Measurements from ENCODE around the gene GPR153.

The GPR153 gene

DNA sequence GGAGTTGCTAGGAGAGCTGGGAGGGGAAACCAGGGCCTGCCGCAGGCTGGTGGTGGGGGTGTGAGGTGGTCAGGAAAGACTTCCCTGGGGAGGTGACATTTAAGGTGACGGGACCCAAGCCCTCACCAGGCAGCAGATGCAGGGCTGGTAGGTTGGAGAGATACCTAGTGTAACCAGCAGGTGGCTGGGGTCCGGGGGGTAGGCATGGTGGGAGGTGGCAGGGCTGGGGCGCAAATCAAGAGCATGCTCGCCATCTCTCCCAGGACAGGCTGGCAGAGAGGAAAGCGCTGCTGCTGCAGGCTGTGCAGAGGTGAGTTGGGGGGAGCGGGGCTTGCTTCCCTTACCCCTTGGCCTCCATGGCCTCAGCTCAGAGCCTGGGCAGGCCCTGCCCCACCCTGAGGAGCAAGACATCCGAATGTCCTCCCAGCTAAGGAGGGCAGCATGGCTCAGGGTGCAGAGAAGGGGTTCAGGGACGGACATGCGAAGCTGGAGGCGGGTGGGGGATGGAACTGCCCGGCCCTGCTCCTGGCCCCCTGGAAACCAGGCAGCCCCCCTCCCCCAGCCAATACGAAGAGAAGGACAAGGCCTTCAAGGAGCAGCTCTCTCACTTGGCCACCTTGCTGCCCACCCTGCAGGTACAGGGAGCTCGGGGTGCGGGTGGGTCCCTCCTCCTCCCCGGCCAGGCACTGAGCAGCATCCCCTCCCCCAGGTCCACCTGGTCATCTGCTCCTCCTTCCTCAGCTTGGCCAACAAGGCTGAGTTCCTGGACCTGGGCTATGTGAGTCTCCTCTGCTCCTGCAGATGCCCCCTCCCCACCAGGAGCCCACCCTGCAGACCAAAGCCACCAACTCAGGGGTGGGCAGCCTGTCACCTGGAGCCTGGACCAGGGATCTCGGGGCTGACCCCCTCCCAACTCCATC lies 51.0 kb downstream of the GPR153 start:
- H4K20me1 ChIP-seq: no peaks in the 10 kb centered on the region
- H3K4me1 ChIP-seq: peaks cover 62% of the 10 kb centered on the region
- H3K36me3 ChIP-seq: no peaks in the 10 kb centered on the region
- peaks cover 10% of the 10 kb centered on the region; the same call in 1 of the 2 replicates for H3K9me3 ChIP-seq
- H3K27me3 ChIP-seq: peaks cover 44% of the 10 kb centered on the region
- peak overlapping the region; percentile 93 for H3K4me2 ChIP-seq
- no peak for TF ChIP-seq Cebpa-rat (IDR thresholded peaks at IDR 0.05)
- H3K9ac ChIP-seq: peak overlapping the region; percentile 50; the same call in 1 of the 2 replicates
- H3K4me3 ChIP-seq: peak overlapping the region; percentile 55
- no peak overlapping the region for H3K27ac ChIP-seq

- H3K4me2 ChIP-seq: peak overlapping the region; percentile 93
- no peak for TF ChIP-seq Cebpa-rat (IDR thresholded peaks at IDR 0.05)
- peaks cover 62% of the 10 kb centered on the region for H3K4me1 ChIP-seq
- no peaks in the 10 kb centered on the region for H3K36me3 ChIP-seq
- H3K27me3 ChIP-seq: peaks cover 54% of the 10 kb centered on the region
- no peaks in the 10 kb centered on the region for H4K20me1 ChIP-seq
- H3K4me3 ChIP-seq: peak overlapping the region; percentile 55
- peak overlapping the region; percentile 50; the same call in 1 of the 2 replicates for H3K9ac ChIP-seq
- H3K27ac ChIP-seq: no peak overlapping the region
- H3K9me3 ChIP-seq: peaks cover 5% of the 10 kb centered on the region; the same call in 1 of the 2 replicates
These were observed 51.9 kb downstream of the GPR153 start for GRCh38 chr1:6208723-6209660.

- H3K27ac ChIP-seq: no peak overlapping the region
- H4K20me1 ChIP-seq: no peaks in the 10 kb centered on the region
- H3K36me3 ChIP-seq: no peaks in the 10 kb centered on the region
- H3K9me3 ChIP-seq: no peaks in the 10 kb centered on the region
- H3K27me3 ChIP-seq: peaks cover 54% of the 10 kb centered on the region
- no peak overlapping the region for H3K4me2 ChIP-seq
- H3K4me1 ChIP-seq: peaks cover 54% of the 10 kb centered on the region
- no peak for TF ChIP-seq Cebpa-rat (IDR thresholded peaks at IDR 0.05)
- no peak overlapping the region for H3K4me3 ChIP-seq
- no peak overlapping the region for H3K9ac ChIP-seq
These were observed 53.0 kb downstream of the GPR153 start for GRCh38 chr1:6207921-6208320.

- H3K4me2 ChIP-seq: no peak overlapping the region
These were observed 53.6 kb downstream of the GPR153 start for GRCh38 chr1:6207075-6207885.

DNA sequence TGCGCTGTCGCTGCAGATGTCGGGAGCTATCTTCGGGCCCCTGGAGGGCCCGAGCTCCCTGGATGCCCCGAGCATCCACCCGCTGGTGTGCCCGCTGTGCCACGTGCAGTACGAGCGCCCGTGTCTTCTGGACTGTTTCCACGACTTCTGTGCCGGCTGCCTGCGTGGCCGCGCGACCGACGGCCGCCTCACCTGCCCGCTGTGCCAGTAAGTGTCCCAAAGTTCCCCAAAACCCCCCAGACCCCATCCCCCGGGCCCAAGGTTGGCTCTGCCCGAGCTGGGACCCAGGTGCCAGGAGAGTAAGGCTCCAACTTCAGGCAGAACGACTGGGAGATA lies 54.4 kb downstream of the GPR153 start:
- H3K9ac ChIP-seq: no peak overlapping the region
- peaks cover 54% of the 10 kb centered on the region for H3K27me3 ChIP-seq
- H3K4me3 ChIP-seq: peak overlapping the region; percentile 60
- no peak overlapping the region for H3K27ac ChIP-seq
- H3K4me1 ChIP-seq: peaks cover 39% of the 10 kb centered on the region
- peak overlapping the region; percentile 85 for H3K4me2 ChIP-seq
- TF ChIP-seq Cebpa-rat (IDR thresholded peaks at IDR 0.05): no peak
- no peaks in the 10 kb centered on the region for H3K36me3 ChIP-seq
- H3K9me3 ChIP-seq: no peaks in the 10 kb centered on the region
- no peaks in the 10 kb centered on the region for H4K20me1 ChIP-seq

More at GRCh38 chr1:6207075-6207885, 53.6 kb downstream of the GPR153 start:
- peaks cover 54% of the 10 kb centered on the region for H3K27me3 ChIP-seq
- no peak for TF ChIP-seq Cebpa-rat (IDR thresholded peaks at IDR 0.05)
- peaks cover 47% of the 10 kb centered on the region for H3K4me1 ChIP-seq
- H4K20me1 ChIP-seq: no peaks in the 10 kb centered on the region
- no peak overlapping the region for H3K9ac ChIP-seq
- H3K9me3 ChIP-seq: no peaks in the 10 kb centered on the region
- no peak overlapping the region for H3K27ac ChIP-seq
- H3K36me3 ChIP-seq: no peaks in the 10 kb centered on the region
- no peak overlapping the region for H3K4me3 ChIP-seq

DNA sequence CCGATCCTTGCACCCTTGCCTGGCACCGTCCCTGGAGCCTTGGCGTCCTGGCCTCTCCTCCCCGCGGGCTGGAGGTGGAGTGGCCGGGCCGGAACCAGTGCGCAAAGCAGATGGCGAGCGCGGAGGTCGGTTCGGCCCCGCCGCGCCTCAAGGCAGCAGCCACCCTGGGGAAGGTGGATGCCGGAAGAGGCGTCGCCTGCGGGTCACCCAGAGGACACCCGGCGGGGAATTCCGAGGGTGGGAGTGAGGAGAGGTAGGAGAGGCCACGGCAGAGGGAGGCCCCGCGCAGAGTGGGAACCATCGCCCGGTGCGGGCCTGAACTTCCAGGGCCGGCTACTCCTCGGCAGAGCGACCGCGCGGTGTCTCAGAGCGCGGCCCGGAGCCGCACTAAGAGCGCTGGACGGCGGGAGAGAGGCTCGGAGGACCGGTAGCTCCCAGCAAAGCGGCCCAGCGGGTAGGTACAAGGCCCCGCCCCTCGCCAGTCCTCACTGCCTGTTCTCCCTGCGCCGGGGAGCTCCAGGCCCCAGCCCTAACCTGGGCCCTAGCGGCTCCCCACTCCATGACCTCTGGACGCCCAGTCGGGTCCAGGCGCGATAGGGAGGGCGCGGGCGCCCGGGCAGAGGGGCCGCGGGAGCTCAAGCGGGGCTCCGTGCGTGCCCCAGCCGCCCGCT lies 54.9 kb downstream of the GPR153 start, which contains the start of gene RNF207:
Gene RNF207, plus strand, starts transcription at position 271 of the 671 bp plus-strand sequence. CDS start 417 bp downstream, outside the sequence.
- peak within 1 kb of the TSS; percentile 54 for H3K9ac ChIP-seq
- peak within 1 kb of the TSS; percentile 60 for H3K4me3 ChIP-seq

DNA sequence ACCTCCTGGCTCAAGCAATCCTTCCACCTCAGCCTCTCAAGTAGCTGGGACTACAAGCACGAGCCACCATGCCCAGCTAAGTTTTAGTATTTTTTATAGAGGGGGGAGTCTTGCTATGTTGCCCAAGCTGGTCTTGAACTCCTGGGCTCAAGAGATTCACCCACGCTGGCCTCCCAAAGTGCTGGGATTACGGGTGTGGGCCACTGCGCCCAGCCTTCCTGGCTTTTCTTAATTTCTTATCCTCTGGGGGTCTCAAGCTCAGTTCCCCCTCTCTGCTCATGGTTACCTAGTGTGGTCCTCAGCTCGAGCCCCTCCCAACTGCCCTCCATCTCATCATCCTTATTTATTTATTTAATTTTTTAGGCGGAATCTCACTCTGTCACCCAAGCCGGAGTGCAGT lies 58.6 kb downstream of the GPR153 start:
- H4K20me1 ChIP-seq: peaks cover 20% of the 10 kb centered on the region
- H3K27me3 ChIP-seq: peaks cover 33% of the 10 kb centered on the region
- H3K36me3 ChIP-seq: peaks cover 9% of the 10 kb centered on the region
- H3K4me1 ChIP-seq: peaks cover 34% of the 10 kb centered on the region
- H3K4me3 ChIP-seq: no peak overlapping the region
- no peak overlapping the region for H3K9ac ChIP-seq
- H3K27ac ChIP-seq: no peak overlapping the region
- TF ChIP-seq Cebpa-rat (IDR thresholded peaks at IDR 0.05): no peak
- no peak overlapping the region for H3K4me2 ChIP-seq
- H3K9me3 ChIP-seq: no peaks in the 10 kb centered on the region

More for the DNA sequence above, 54.9 kb downstream of the GPR153 start, which contains the start of gene RNF207:
- H3K4me1 ChIP-seq: peaks cover 34% of the 10 kb centered on the region
- no peaks in the 10 kb centered on the region for H4K20me1 ChIP-seq
- H3K27me3 ChIP-seq: peaks cover 54% of the 10 kb centered on the region
- H3K4me2 ChIP-seq: peak within 1 kb of the TSS; percentile 85
- H3K27ac ChIP-seq: peak within 1 kb of the TSS; percentile 19; the same call in 1 of the 2 replicates
- H3K9me3 ChIP-seq: no peaks in the 10 kb centered on the region
- no peak for TF ChIP-seq Cebpa-rat (IDR thresholded peaks at IDR 0.05)
- H3K36me3 ChIP-seq: no peaks in the 10 kb centered on the region

DNA sequence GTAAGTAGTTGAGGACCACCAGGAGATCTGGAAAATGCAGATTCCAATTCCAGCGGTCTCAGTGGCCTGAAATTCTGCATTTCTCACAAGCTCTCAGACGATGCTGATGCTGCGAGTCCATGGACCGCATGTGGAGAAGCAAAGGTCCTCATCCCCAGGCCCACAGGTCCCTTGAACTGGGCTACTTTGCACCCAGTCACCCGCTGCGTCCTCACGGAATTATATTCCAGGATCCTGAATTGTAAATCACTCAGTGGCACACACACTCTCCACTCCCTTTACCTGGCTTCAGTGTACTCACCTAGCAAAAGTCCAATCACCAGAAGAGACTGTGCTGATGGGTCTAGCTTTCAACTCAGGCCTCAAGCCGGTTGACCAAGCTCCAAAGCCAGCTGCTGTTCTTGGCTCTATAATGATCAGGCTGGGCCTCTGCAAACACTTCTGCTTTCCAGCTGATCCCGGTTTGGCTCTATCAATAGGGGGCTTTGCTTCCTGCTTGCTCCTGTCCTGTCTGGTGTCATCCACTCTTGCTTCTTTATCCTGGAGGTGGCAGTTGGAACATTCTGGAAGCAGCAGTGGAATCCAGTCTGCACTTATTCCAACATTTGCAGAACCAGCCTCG lies 60.6 kb downstream of the GPR153 start:
- H4K20me1 ChIP-seq: peaks cover 40% of the 10 kb centered on the region
- H3K27ac ChIP-seq: peak overlapping the region; percentile 99
- no peak for TF ChIP-seq Cebpa-rat (IDR thresholded peaks at IDR 0.05)
- H3K27me3 ChIP-seq: peaks cover 14% of the 10 kb centered on the region
- peaks cover 28% of the 10 kb centered on the region for H3K36me3 ChIP-seq
- H3K4me3 ChIP-seq: peak overlapping the region; percentile 87
- peaks cover 31% of the 10 kb centered on the region for H3K4me1 ChIP-seq
- no peaks in the 10 kb centered on the region for H3K9me3 ChIP-seq
- H3K4me2 ChIP-seq: peak overlapping the region; percentile 89
- H3K9ac ChIP-seq: peak overlapping the region; percentile 99
